ENCODE measurements around the gene SSBP4. TPM values are rescaled to one million over a fixed set of nuclear protein-coding genes. Genes with fewer than 3 reads are reported as not detected.

The SSBP4 gene
- polyA plus RNA-seq, 1 of the 3 experiments (the other 2 are of a cell fraction), result 24.9 TPM

DNA sequence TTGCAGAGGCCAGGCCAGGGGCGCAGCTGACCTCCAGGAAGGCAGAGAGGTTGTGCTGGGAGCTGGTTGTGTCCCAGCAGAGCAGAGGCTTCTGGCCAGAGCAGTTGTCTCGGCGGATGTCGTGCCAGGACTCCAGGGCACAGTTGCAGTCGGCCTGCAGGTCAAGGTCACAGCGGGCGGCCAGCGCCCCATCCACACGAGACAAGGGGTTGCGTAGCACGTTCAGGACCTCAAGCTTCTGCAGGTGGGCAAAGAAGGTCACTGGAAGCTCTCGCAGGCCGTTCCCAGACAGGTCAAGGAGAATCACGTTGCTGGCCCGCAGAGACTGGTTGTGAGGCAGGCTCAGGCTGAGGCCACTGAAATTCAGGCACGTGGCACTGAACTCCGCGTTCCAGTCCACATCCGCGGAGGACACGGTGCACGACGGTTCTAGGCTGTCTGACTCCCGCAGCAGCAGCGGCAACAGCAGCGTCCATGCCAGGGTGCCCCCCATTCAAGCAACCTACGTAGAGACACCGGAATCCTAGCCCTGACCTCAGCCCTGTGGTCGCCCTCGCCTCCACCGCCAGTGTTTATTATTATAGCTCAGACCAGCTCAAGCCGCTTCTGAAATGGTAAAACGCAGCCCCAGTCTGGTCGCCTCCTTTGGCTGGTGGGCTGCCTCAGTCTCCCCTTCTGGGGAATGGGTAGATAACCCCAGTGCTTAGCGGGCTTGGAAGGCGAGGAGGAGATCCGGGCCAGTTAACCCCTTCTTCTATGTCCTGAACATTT is 22.5 kb upstream of the SSBP4 start:
- H3K4me3 ChIP-seq (ENCODE audit: low read depth in 2 of 2, low read length in 1 of 2), result no peak overlapping the region
- peaks cover 3% of the 10 kb centered on the region for H3F3A ChIP-seq (replicated peaks; ENCODE audit: insufficient read depth)
- no peaks in the 10 kb centered on the region for H3K79me2 ChIP-seq (ENCODE audit: insufficient read depth)
- no peak overlapping the region for H3K9ac ChIP-seq
- H3K27me3 ChIP-seq (ENCODE audit: insufficient read depth), result no peaks in the 10 kb centered on the region
- CTCF ChIA-PET, result interaction anchor here (0.7 to 3.9 kb wide), 4 partner anchors 9 to 47 kb away, joined by 3 to 17 read pairs (median 6); no protein-coding TSS in a partner anchor
- no peak overlapping the region for H2AFZ ChIP-seq (ENCODE audit: low read depth)
- POLR2A ChIA-PET, result no interaction called here
- no peaks in the 10 kb centered on the region for H3K36me3 ChIP-seq (replicated peaks in 1 of 2; ENCODE audit: control insufficient read depth in 1 of 2, insufficient read depth in 2 of 2, low read length in 1 of 2)
- no peaks in the 10 kb centered on the region; a peak in 1 of 4 replicates for H3K4me1 ChIP-seq (ENCODE audit: control insufficient read depth in 1 of 2, insufficient read depth in 2 of 2, low read depth in 1 of 2, low read length in 1 of 2)
- no peak for DNase-seq
- H3K9me3 ChIP-seq, result no peaks in the 10 kb centered on the region
- H3K27ac ChIP-seq (ENCODE audit: low read depth in 2 of 2, low read length in 1 of 2), result no peak overlapping the region
- H4K20me1 ChIP-seq (ENCODE audit: insufficient read depth), result no peaks in the 10 kb centered on the region
- 75% methylated on average over 16 of the region's 37 CpGs for WGBS (ENCODE audit: low lambda C conversion rate)
- no peaks in the 10 kb centered on the region for H3K9me2 ChIP-seq
- TF ChIP-seq ZBTB33 (IDR thresholded peaks at IDR 0.05; ENCODE audit: borderline replicate concordance, low read depth) (no peak), TAF1 (IDR thresholded peaks at IDR 0.05; ENCODE audit: borderline replicate concordance, low read depth, low read length) (no peak), USF1 (IDR thresholded peaks at IDR 0.05; ENCODE audit: borderline replicate concordance, low read depth) (no peak), NRF1 (IDR thresholded peaks at IDR 0.05; ENCODE audit: low read depth, low read length) (no peak)
- H3K4me2 ChIP-seq, result no peak overlapping the region

DNA sequence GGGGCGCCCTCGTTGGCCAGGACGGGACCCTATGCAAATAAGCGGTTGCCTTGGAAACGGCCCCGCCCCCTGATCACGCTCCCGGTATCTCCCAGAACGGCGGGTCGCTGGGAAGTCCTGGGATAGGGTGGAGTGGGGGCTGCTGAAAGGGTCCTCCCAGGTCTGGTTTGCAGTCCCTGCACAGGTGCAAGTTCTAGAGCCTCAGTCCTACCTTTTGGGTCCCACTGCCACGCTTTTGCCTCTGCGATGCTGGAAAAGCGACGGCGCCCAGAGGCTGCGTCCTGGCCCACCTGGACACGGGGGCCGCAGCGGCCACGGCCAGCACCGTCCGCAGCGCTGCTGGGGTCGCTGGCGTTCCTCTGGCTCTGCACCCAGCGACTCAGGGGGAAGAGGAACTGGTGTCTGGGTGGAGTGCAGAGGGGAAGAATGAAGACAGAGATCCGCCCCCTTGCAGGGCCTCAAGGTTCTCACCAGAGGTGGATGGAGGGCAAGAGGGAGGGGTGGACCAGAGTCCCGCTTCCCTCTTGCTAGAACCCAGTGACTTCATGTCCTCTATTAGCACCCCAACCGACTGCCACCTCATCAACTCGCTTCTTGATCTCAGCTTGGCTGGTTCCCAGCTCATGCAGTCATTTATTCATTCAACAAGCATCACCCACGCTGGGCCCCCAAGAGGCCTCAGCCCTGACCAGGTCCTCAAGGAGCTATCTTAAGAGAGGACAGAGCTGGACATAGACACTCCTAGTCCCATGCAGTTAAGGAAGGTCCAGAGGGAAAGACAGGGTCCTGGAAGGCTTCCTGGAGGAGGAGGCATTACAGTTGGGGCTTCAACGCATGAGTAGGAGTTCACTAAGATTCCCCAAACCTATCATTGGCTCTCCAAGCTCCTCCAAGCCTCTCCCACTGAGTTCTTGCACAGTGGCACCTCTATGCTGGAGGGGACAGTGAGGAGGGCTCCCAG is 21.7 kb upstream of the SSBP4 start, which contains the start of gene LRRC25:
LRRC25 (minus strand) TSS at position 381 of the 961 bp plus-strand sequence. CDS start 659 bp downstream, outside the sequence.
- Histone ChIP-seq H3K4me2 (no peak within 1 kb of the TSS), H3K79me2 (ENCODE audit: insufficient read depth) (no peaks in the 10 kb centered on the region)
- POLR2A ChIA-PET, result no interaction called here

More for the DNA sequence above, 21.7 kb upstream of the SSBP4 start, which contains the start of gene LRRC25:
- Histone ChIP-seq H3F3A (replicated peaks; ENCODE audit: insufficient read depth) (peaks cover 3% of the 10 kb centered on the region), H4K20me1 (ENCODE audit: insufficient read depth) (no peaks in the 10 kb centered on the region), H3K4me3 (ENCODE audit: low read depth in 2 of 2, low read length in 1 of 2) (no peak within 1 kb of the TSS), H3K36me3 (replicated peaks in 1 of 2; ENCODE audit: control insufficient read depth in 1 of 2, insufficient read depth in 2 of 2, low read length in 1 of 2) (no peaks in the 10 kb centered on the region), H2AFZ (ENCODE audit: low read depth) (no peak within 1 kb of the TSS), H3K27ac (ENCODE audit: low read depth in 2 of 2, low read length in 1 of 2) (no peak within 1 kb of the TSS), H3K9me2 (no peaks in the 10 kb centered on the region), H3K9me3 (no peaks in the 10 kb centered on the region), H3K9ac (no peak within 1 kb of the TSS), H3K4me1 (ENCODE audit: control insufficient read depth in 1 of 2, insufficient read depth in 2 of 2, low read depth in 1 of 2, low read length in 1 of 2) (no peaks in the 10 kb centered on the region; a peak in 1 of 4 replicates), H3K27me3 (ENCODE audit: insufficient read depth) (no peaks in the 10 kb centered on the region)
- CTCF ChIA-PET, result interaction anchor here (0.9 to 3.9 kb wide), 7 partner anchors 9 to 118 kb away, joined by 3 to 25 read pairs (median 5); partner anchors contain the start of genes GDF15 and SSBP4
- TF ChIP-seq RAD21 (IDR thresholded peaks at IDR 0.05; ENCODE audit: low read length) (no peak), MAX (IDR thresholded peaks at IDR 0.05; ENCODE audit: low read depth) (no peak), YY1 (IDR thresholded peaks at IDR 0.05; ENCODE audit: low read depth) (no peak), FOXM1 (IDR thresholded peaks at IDR 0.05; ENCODE audit: low read depth) (no peak), MEF2A (IDR thresholded peaks at IDR 0.05; ENCODE audit: borderline replicate concordance, low read depth) (no peak), MXI1 (IDR thresholded peaks at IDR 0.05; ENCODE audit: low read depth, low read length) (no peak), TAF1 (IDR thresholded peaks at IDR 0.05; ENCODE audit: borderline replicate concordance, low read depth, low read length) (no peak), RFX5 (IDR thresholded peaks at IDR 0.05; ENCODE audit: low read length) (no peak), ZBTB33 (IDR thresholded peaks at IDR 0.05; ENCODE audit: borderline replicate concordance, low read depth) (no peak), GABPA (IDR thresholded peaks at IDR 0.05; ENCODE audit: low read depth) (no peak), GATA2 (CRISPR knock-in tag; IDR thresholded peaks at IDR 0.05) (no peak), TEAD4 (IDR thresholded peaks at IDR 0.05; ENCODE audit: borderline replicate concordance, insufficient read depth) (no peak)
- DNase-seq, result peak; percentile 63
- 31% methylated on average over 21 of the region's 33 CpGs for WGBS (ENCODE audit: low lambda C conversion rate)
